IPS DF 19.7 (cell line): ENCODE results near the gene CELF4.
A peak's percentile ranks its signal among the peaks of the same experiment; 100 is the strongest.

ENCODE experiments used
- DNase-seq: peaks from one replicate; pipeline ENCODE4 v3.0.0-alpha.2; 2013; ENCODE audit warnings: low read depth, low spot score

CELF4 gene

GRCh38 chr18:37391698-37392548, 173.7 kb downstream of the CELF4 start:
- no peak for DNase-seq

DNA sequence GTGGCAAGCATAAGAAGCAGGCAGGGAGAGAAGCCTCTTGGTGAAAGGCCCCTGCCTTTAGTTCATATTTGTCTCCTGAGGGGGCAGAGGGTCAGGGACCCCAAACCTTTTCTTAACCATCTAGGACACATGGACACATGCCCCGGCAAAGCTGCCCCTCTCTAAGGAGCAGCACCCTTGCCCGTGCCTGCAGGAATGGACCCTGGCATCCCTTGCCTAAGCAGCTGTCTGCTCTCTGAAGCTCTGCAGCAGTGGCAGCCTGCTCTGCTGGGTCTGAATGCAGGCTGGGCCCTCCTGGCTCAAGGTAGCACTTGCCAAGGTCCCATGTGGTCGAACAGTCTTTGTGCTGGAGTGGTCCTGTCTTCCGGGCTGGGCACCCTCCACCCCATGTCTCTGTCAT, 174.4 kb downstream of the CELF4 start:
- no peak for DNase-seq

- no peak for DNase-seq
Measured at GRCh38 chr18:37390687-37391086, 174.9 kb downstream of the CELF4 start.

- DNase-seq, result no peak
Measured at GRCh38 chr18:37389684-37390368, 175.8 kb downstream of the CELF4 start.

- no peak for DNase-seq
Measured at GRCh38 chr18:37389041-37389440, 176.6 kb downstream of the CELF4 start.

- no peak for DNase-seq
Measured at GRCh38 chr18:37388413-37388812, 177.2 kb downstream of the CELF4 start.

- no peak for DNase-seq
Measured at GRCh38 chr18:37385846-37386778, 179.5 kb downstream of the CELF4 start.

- DNase-seq, result no peak
Measured at GRCh38 chr18:37383846-37384595, 181.6 kb downstream of the CELF4 start.

- DNase-seq, result no peak
Measured at GRCh38 chr18:37383036-37383785, 182.4 kb downstream of the CELF4 start.

DNA sequence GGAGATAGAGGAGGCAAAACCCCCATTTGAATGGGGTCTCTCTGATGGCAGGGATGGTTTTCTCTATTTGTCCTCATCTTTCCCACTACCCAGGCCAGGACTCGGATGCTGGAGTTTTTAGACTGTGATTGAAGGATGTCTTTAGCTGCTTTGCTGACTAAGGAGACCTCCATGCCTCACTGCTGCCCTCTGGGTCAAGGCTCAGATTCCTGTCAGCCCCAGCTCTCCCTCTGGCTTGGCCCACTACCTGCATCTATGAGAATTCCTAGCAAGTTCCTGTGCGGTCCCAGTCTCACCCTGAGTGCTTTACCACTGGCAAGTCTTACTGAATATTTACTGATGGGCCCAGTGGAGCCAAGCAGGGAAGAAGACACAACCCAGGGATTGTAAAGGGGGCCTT, 184.0 kb downstream of the CELF4 start:
- no peak for DNase-seq

DNA sequence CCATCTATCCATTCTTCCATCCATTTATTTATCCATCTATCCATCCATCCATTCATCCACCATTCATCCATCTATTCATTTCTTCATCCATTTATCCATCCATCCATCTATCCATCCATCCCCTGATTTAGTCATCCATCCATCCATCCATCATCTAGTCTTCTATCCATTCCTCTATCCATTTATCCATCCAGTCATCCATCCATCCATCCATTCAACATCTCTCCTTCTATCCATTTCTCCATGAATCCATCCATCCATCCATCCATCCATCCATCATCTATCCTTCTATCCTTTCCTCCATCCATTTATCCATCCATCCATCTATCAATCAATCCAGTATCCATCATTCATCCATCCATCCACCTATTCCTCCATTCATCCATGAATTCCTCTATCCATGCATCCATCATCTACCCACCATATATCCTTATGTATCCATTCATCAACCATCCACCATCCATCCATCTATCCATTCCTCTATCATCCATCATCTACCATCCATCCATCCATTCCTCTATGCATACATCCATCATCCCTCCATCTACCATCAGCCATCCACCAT, 185.0 kb downstream of the CELF4 start:
- no peak for DNase-seq

- no peak for DNase-seq
Measured at GRCh38 chr18:37378336-37379010, 187.1 kb downstream of the CELF4 start.

GRCh38 chr18:37375181-37375580, 190.4 kb downstream of the CELF4 start:
- no peak for DNase-seq

- no peak for DNase-seq
Measured at GRCh38 chr18:37368110-37368954, 197.3 kb downstream of the CELF4 start.

- DNase-seq, result no peak
Measured at GRCh38 chr18:37364237-37364636, 201.4 kb downstream of the CELF4 start.

DNA sequence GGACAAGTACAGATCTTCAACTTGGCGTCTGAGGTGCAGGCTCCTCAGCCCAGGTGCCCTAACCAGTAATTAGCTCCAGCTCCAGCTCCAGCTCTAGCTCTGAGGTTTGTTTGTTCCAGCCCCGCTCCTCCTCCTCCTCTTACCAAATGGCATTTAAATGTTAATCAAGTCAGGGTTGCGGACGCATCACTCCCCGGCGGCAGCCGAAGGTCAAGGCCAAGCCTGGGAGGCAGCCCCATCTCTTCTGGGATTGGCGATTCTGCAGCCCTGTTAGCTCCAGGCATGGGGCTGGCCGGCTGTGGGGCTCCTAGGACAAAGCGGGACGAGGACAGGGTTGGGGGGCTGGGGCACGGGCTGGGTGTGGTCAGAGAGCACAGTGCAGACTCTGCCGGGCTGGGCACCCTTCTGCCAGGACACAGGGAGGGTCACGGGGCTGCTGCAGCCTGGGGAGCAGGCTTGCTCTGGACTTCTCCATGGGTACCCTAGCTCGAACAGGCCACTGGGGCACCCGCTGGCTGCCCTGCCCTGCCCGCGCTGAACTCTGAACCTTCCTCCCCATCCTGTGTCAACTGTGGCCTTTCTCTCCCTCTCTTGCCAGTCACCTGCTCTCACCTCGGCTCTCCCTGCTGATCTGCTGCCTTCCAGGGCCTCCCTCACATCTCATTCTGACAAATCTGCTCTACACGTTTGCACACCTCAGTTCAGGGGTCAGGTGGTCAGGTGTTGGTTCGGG, 203.3 kb downstream of the CELF4 start:
- peak; percentile 69 for DNase-seq

DNA sequence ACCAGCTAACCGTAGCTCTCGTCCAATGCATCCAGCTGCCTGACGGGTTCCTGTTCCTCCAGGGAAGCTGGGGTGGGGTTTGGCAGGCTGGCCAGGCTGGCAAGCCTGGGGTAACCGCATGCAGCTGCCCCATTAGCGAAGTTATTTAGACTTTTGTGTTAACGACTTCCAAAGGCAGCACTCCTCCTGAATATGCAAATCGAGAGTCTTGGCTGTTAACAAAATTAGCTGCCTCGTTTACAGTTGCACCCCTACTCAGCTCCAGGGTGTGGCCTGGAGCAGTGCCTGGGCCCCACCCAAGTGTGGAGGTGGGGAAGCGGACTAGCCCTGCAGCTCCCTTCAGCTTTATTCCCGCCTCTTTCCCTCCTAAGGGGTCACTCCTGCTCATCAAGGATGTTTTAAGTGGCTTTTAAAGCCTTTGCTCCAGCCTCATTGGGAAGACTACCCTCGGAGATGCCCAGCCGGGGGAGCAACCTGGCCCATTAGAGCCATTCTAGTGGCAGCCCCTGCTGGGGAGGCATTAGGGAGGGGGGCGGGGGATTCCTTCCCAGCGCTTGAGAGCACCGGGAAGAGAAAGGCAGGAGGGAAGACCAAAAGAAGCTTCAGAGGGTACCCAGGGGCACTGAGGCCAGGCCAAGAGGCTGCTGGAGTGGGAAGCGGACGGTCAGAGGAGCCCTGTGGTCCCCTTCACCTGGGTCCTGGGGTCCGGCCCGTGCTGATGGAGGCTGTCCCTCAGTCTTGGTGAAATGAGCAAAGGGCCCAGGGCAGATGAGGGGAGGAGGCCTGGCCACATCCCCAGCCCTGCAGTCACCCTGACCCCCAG, 204.1 kb downstream of the CELF4 start:
- DNase-seq, result no peak
